Testis (tissue), 2 donors: ENCODE measurements around the gene LDB1.

Experiments used
- POLR2A ChIP-seq: fragments of 450-650 bp; IDR thresholded peaks from one replicate; pipeline ENCODE4 v1.6.1; 2017; ENCODE audit warnings: antibody characterized with exemption, mild to moderate bottlenecking, moderate library complexity
- TF ChIP-seq, protein P1 (sequence below), 3 experiments: fragments of 450-650 bp in 2 of 3; fragments of 200-600 bp in 1 of 3; sonication (generic) in 1 of 3; IDR thresholded peaks; one replicate each; pipeline ENCODE4 v1.5.1; 2016 to 2019; ENCODE audit warnings: antibody characterized with exemption in 3 of 3, mild to moderate bottlenecking in 2 of 3, moderate library complexity in 1 of 3

DNA sequence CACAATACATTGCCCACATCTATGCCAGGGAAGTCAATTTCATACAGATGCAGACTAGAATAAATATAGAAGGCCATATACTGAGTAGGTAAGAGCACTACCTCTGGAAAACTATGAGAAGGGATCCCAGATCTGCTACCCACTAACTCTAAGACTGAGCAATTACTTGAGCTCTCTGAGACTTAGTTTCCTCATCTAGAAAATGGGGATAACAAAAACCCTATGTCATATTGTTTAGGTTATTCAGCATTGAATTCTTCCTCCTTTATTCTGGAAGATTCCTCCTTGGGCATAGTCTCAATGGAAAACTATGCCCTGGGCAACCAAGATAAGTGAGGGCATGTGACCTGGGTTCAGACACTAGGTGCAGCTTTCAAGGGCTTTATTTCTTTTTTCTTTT lies 60.2 kb downstream of the LDB1 start:
- no peak for TF ChIP-seq POLR2A
- TF ChIP-seq, protein P1, sequence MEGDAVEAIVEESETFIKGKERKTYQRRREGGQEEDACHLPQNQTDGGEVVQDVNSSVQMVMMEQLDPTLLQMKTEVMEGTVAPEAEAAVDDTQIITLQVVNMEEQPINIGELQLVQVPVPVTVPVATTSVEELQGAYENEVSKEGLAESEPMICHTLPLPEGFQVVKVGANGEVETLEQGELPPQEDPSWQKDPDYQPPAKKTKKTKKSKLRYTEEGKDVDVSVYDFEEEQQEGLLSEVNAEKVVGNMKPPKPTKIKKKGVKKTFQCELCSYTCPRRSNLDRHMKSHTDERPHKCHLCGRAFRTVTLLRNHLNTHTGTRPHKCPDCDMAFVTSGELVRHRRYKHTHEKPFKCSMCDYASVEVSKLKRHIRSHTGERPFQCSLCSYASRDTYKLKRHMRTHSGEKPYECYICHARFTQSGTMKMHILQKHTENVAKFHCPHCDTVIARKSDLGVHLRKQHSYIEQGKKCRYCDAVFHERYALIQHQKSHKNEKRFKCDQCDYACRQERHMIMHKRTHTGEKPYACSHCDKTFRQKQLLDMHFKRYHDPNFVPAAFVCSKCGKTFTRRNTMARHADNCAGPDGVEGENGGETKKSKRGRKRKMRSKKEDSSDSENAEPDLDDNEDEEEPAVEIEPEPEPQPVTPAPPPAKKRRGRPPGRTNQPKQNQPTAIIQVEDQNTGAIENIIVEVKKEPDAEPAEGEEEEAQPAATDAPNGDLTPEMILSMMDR (IDR thresholded peaks at IDR 0.05), result no peak
